ENCODE measurements around the gene TMEM178B.
"Not testable (repeated sequence)": the region's sequence is repeated elsewhere in the genome, so short reads cannot be mapped to it uniquely, and the experiment has no call there.

TMEM178B gene

DNA sequence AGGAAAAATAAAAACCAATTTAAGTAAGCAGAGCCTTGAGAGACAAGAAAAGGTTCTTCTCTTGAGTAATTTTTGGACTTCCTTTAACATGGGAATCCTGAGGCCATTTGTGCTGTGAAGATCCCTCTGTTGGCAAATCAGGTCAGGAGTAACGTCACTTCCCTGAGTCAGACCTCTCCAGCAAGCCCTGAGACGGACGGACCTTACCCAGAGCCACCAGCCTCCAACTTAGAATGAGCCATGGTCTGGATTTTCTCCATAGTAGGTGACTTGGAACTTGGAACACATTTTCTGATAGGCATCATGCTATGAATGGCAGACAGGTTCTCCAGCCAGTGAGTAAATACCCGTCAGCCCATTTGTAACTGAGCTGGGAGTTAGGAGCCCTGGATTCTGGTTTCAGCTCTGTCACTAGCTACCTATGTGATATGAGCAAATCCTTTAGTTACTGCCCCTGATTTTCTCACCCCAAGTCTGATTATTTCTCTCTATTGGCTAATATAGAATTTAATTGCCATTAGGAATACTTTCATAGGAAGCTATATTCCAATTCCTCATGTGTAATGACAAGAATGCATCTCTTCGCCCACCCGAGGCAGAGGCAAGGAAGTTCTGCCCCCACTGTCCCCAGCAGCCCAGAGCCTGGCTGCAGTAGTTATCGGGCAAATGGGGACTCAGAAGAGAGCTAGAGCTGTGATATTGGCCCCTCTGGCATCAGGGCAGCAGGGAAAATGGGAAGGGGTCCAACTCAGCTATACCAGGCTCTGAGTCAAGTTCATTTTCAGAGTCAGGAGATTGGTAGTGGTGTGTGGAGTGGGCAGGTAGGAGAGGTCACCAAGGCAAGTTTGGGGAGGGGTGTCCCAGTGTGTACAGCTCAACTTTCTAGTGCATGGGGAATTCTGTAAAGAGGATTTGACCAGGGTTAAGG, 323.6 kb downstream of the TMEM178B start:
- FAIRE-seq = no peak

DNA sequence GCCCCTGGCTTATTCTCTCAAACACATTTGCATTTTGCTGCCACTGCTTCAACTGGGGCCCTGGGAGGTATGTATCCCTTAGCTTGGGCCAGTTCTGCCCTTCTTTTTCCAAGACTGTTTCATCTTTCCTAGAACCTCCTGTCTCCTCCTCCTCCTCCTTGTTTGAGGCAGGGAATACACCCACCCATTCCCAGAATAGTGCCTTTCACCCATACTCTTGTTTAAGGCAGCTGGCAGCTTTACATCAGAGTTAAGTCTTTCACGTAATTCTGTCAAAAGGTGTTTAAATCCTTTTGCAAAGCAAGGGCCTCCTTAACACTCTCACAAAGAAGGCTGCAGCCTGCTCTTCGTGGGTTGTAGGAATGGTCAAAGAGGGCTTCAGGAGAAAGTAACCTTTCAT, 326.5 kb downstream of the TMEM178B start:
- no peak for FAIRE-seq

DNA sequence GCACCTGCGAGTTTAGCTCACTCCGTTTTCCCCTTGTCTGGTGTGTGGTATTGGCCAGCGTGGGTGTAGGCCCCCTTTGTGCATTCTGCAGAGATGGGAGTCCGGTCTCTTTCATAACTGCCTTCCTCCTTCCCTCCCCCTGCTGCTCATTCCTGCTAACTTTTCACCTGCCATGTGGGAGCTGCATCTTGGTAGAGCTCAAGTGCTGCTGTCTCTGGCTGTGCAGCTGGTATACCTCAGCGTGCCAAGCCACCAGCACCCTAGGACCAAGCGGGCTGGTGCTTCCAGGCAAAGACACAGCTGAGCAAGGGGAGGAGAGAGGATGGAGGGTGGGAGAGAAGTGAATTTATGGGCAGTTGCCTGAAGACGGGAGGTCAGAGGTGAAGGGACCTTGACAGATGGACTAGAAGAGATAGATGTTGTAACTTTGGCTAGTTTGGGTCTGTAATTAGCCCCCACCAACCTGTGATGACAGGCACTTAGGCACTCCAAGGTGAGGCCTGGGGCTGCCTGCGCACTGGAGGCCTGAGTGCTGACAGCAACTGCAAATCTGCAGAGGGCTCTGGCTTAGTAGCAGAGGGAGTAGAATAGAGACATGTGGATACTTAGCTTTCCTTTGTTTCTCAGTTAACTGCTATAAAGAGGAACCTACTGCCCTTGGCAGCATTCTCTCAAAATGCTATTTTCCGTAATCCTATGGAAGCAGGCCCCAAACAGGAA, 328.6 kb downstream of the TMEM178B start:
- no peak for FAIRE-seq

DNA sequence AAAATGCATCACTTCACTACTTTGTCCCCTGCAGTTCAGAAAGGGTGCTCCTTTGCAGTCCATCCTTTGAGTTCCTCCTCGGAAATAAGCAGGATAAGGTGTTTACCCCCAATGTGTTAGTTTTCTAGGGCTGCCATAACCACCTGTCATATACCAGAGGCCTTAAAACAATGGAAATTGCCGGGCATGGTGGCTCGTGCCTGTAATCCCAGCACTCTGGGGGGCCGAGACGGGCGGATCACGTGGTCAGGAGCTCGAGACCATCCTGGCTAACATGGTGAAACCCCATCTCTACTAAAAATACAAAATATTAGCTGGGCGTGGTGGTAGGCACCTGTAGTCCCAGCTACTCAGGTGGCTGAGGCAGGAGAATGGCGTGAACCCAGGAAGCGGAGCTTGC, 330.0 kb downstream of the TMEM178B start:
- FAIRE-seq = not testable (repeated sequence)

DNA sequence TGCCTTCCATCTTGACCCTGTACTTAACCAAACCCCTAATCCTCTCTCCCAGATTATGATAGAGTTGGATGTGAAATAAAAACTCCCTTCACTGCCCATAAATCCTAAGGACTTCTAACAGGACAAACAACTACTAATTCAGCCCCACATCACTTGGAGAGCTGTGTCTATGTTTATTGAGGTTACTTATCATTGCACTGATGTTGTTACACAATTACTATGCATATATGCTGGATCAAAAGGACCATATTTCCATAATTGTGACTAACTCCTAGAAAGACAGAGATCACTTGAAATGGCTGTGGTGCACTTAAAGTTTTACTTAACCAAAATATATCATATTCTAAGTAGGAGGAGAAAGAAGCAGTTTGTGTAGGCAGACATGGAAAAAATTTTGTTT, 332.5 kb downstream of the TMEM178B start:
- no peak for FAIRE-seq

DNA sequence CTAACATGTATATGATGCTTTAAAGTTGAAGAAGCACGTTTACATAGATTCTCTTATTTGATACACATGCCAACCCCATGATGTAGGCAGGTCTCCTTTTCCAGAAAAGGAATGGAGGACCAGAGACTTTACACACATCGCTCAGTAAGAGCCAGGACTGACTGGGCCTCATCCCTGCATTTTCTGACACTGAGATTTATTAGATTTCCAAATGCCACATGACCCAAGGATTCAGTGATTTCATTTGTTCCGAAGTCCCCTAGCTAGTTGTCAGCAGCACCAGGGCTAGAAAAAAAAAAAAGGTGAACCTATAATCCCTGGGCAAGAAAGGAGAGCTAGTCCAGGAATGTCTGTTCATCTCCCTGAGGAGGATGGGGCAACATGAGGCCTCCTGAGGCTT, 334.0 kb downstream of the TMEM178B start:
- FAIRE-seq = no peak

DNA sequence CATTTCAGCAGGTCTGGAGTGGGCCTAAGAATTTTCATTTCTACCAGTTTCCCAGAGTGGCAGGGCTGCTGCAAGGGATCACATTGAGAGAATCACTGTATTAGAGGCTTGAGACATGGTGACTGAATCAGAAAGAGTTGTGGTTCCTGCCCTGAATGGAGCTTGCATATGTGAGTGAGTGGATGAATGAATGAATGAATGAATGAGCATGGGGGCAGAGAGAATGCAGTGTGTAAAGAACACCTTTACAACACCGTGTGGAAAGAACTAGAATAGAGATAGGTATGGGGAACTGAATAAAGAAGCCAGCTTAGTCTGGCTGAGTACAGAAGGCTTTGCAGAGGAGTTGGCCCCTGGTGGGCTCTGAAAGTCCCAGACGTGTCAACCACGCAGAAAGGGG, 334.6 kb downstream of the TMEM178B start:
- no peak for FAIRE-seq

DNA sequence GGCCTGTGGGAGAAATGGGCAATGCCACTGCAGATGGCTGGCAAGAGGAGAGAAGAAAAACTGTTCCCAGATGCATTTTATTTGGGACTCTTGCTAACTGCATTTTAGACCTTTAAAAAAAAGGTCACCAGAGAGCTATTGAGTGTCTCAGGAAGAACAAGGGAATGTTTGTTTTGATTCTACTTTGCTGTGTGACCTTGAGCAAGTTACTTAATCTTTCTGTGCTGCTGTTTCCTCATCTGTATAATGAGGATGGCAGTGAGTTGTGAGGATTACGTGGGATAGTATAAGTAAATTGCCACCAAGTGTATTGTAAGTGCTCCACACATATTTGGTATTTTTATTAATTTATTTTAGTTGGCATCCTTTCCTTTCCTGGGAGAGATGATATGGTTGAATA, 335.4 kb downstream of the TMEM178B start:
- no peak for FAIRE-seq

DNA sequence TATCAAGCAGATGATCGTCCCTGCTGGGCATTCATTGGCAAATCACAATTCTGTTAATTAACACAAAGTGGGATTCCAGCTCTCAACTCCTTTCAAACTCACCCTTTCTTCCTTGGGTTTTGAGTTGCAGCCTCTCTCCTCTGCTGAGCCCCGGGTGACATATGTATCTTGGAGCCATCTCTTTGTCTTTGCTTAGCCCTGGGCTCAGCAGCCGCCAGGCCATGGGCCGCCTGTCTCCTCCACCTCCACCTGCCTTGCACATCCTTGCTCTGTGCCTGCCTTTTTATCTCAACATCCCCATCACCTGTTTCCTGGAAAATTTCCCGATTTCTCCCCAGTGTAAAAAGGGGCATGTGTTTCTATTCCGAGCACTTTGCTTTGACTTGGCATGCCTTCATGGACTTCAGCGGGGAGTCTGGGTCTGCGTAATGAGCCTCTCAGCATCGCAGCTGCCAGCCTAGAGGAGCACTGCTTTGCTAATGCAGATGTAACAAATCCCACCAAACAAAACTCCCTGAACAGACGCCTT, 336.0 kb downstream of the TMEM178B start:
- no peak for FAIRE-seq

DNA sequence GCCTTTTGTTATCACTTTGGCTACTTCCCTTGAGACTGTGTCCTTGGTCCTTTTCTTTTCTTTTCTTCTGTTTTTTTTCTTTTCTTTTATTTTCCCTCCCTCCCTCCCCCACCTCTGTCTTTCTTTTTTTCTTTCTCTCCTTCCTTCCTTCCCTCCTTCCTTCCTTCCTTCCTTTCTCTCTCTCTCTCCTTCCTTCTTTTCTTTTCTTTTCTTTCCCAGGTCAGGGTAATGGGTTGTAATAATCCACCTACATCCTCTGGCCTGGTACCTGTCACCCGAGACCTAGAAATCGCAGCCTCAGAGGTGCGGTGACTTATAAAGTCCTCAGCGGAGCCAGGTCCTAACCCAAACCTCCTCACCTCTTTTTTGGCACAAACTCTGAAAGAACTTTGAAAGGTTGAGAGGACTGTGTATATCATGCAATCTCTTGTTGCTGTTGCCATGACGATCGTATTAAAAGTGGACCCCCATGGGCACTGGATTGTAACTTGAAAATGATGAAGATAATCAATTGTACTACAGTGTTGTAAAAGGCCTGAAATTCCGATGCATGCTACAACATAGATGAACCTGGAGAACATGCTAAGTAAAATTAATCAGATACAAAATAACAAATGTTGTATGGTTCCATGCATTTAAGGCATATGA, 336.6 kb downstream of the TMEM178B start:
- no peak for FAIRE-seq

DNA sequence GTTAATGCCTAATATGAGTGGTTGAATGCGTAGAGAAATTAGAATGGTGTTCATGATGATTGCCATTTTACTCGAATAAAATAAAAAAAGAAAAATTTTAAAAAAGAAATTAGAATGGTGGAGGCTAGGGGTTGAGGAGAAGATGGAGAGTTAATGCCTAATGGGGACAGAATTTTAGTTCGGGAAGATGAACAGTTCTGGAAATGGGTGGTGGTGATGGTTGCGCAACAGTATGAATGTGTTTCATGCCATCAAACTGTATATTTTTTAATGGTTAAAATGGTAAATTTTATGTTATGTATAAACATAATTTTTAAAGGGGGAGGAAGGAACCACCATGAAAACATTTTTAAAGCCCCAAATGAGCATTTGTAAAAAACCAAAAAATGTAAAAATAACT, 337.3 kb downstream of the TMEM178B start:
- FAIRE-seq = no peak

DNA sequence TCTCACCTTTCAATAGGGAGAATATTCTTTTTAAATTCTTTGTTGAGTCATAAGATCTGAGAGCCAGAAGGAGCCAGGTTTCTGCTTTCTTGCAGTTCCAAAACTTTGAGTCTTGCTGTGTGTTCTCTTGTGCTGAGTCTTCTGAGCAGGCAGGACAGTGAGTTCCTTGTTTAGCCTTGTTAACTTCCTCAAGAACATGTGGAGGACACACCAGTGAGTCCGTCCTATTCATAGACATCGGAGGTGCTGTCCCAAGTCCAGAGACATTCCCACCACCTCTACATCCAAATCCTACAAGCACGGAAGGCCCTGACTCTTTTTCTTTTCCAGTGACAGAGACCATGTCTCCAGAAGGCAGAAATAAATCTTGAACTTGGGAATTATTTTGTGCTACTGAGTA, 342.1 kb downstream of the TMEM178B start:
- FAIRE-seq = no peak

DNA sequence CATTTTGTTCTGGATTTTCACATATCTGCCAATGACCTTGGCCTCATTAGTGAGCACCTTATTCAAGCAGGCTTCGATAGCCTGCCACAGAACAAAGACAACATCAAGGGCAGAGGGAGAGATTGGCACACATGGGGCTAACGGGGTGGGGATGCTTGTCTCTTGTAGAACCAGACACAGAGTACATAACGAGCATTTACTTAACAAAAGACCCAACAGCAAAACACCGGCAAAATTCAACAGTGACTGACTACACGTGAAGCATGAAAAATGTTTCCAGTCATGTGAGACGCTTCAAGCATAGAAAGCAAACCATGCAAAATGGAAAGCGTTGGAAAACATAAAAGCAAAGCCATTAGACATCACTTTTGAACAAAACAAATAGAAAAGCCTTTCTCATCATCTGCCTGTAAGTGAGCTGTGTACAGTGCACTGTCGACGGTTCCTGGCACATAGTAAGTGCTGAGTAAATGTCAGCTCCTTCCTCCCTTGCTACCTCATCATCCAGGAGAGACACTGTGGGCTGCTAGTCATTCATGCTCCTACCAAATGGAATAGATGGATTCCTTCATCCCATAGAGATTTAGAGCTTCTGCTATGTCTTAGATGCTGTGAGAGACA, 342.9 kb downstream of the TMEM178B start:
- FAIRE-seq = no peak

DNA sequence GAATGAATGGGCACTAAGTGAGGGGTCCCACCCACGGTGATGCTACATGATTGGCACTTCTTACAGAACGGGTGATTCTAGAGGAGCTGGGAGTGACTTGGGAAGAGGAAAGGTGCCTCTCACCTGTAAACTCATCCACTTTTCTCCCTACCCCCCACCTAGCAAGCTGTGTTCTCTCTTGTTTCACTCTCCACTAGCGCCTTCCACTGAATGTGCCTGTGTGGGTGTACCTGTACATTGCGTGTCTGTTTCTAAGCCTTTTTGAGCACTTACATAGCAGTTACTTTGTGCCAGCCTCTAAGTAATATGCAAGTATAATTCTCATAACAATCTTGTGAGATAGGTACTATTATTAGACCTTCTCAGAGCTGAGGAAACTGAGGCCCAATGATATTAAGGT, 343.6 kb downstream of the TMEM178B start:
- FAIRE-seq = no peak

DNA sequence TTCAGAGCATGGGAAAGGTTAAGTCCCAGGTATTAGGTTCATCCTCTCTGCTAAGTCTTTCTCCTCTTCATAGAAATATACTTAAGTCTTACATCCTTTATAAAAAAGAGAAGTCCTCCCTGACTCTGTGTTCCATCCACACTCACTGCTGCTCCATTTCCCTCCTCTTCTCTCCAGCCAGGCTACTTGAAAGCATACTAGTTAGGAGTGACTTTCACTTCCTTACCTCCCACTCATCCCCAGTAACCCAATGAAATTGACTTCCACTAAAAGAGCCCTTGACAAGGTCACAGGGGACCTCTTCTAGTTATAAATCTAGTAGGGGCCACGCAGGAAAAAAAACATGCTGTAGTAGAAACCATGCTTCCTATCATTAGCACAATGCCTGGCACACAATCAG, 344.2 kb downstream of the TMEM178B start:
- no peak for FAIRE-seq

DNA sequence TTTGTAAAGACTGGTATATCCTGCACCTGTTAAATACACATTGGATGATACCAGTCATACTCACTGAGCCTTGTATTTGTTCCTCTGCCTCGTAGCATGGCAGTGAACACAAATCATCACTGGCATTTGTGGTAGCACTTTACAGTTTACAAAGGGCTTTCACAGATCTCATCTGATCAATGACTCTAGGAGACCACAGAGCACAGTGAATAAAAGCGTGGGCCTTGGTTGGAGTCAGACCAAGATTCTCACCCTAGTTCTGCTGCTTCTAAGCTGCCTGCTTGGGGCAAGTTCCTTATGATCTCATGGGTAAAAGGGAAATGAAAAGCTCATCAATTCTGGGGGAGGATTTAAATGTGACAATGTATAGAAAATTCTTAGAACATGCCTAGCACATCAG, 347.4 kb downstream of the TMEM178B start:
- no peak for FAIRE-seq

DNA sequence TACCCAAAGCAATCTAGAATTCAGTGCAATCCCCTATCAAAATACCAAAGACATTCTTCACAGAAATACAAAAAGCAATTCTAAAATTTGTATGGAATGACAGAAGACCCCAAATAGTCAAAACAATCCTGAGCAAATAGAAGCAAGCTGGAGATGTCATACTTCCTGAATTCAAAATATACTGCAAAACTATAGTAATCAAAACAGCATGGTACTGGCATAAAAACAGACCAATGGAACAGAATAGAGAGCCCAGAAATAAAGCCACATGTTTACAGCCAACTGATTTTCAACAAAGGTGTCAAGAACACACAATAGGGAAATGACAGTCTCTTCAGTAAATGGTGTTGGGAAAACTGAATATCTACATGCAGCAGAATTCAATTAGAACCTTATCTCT, 353.3 kb downstream of the TMEM178B start:
- no peak for FAIRE-seq

DNA sequence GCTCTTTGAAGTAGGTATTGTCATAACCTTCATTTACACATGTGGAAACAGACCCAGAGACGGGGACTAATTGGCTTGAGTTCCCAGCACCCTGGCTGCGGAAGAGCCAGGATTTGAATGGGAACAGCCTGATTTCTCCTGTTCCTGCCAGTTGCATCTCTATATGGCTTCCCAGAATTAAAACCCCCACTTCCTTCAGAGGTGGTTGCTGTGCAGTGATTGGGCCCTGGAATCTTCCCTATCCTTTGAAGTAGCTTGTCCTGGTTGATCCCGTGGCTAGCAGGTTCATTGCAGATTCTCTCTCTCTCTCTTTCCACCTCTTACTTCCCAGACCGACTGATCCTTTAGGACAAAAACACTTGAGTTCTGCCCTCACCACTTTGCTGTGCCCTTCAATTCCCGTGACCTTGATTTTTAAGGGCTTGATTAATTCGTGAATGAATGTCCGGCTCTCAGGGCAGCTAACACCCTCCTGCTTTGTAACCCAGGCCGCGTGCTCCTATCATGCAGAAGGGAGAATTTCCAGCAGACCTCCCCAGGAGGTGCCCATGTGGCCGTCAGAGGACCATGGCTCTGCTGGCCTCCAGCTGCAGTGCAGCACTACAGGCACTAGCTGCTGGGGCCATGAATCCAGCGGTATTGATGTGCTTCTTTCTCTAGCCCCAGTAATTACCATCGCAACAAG, 356.7 kb downstream of the TMEM178B start:
- no peak for FAIRE-seq

DNA sequence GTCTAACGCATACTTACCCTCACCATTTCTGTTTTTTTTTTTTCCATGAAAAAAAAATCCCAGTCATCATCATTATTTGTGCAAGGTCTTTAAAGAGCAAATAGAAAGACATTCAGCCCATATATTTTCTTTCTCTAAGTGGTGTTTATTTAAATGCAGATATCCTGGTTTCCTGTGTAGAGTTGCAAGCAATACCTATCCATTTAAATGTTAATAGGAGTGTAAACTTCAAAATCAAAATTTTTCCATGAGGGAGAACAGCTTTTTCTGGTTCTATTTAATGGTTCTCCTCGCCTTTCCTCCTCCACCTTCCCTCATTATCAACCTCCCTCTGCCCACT, 357.2 kb downstream of the TMEM178B start:
- FAIRE-seq = no peak

DNA sequence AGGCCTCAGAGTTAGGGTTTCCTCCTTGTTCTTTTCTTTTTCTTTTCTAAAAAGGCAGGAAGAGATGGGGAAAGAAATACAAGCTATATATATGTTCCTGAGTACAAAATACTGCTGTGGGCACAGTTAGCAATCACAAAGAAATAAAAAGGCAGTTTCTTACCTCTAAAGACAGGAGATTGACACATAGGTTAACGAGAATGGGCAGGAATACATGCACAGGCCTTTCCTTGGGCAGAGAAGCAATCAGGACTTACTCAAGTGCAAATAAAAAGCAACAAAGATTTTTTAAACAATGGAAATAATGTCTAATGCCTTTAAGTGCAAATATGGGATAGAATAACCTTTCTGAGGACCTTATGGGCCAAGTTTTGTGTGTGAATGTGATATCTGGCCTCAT, 357.8 kb downstream of the TMEM178B start:
- no peak for FAIRE-seq

DNA sequence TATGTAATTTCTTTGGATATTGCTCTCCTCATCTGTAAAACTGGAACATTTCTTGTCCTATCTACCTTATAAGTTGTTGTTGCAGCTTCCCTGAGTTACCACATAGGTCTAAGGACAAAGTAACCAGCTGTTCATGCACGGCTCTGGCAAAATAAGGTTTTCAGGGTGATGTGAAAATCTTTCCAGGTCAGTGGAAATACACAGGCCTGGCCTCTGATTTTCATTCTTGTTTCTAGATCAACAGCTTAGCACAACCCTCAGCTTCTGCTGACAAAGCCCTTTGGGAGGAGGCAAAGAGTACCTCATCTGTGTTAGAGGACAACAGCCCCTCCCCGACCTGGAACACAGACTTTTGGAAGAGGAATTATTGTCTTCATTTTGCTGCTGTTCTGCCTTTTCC, 359.8 kb downstream of the TMEM178B start:
- no peak for FAIRE-seq

DNA sequence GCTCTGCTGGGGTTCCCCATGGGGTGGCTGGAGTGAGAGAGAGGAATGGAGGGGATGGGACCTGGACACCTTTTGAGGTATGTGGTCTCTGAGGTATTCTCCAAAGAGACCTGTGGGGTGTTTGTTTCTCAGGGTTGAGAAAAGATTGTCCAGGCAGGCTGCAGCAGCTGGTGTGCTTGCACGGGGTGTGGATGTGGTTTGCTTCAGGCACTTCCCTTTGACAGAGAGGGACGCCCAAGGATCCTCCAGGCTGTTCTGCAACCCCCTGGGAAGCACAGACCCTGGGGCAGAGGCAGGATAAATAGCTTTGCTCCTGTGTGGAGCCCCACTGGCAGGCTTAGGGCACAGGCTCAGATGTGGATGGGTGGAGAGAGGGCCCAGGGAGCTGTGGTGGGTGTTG, 362.3 kb downstream of the TMEM178B start:
- FAIRE-seq = no peak

All from endometrium (tissue), 2 donors.